ENCODE results near the gene SLC10A3. TPM values are rescaled to one million over a fixed set of nuclear protein-coding genes. Genes with fewer than 3 reads are reported as not detected.
A peak's percentile ranks its signal among the peaks of the same experiment; 100 is the strongest.

Gene SLC10A3
- total RNA-seq, 2 donors from 2014 or later: 26.7 to 55.5 TPM

DNA sequence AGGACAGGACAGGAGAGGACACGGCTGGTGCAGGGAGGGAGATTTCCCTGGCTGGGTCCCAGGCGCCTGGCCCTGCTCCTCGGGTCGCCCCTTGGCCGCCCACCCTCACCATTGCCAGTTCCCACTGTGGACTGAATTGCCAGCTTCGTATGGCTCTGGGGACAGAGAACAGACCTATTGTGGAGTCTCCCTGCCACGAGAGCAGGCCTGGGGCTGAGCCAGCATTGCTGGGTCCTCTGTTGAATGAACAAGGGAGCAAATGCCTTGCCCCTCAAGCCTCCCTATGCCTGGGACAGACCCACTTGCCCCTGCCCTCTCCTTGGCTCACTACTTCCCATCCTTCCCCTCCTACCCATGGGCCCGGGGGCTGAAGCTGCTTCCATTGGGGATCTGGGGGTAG lies 28.0 kb downstream of the SLC10A3 start:
- Histone ChIP-seq H3K4me1 (ENCODE audit: control insufficient read depth in 1 of 2, low read depth in 2 of 2) (peaks cover 0 to 10% of the 10 kb centered on the region in 2 donors), H3K4me3 (no peak overlapping the region), H3K36me3 (peaks cover 15% of the 10 kb centered on the region), H3K27me3 (replicated peaks; ENCODE audit: insufficient read depth) (no peaks in the 10 kb centered on the region), H3K27ac (no peak overlapping the region), H3K9me3 (no peaks in the 10 kb centered on the region)
- ATAC-seq (ENCODE audit: insufficient number of reproducible peaks, low FRiP score, low read depth): no peak
- TF ChIP-seq, protein P1, sequence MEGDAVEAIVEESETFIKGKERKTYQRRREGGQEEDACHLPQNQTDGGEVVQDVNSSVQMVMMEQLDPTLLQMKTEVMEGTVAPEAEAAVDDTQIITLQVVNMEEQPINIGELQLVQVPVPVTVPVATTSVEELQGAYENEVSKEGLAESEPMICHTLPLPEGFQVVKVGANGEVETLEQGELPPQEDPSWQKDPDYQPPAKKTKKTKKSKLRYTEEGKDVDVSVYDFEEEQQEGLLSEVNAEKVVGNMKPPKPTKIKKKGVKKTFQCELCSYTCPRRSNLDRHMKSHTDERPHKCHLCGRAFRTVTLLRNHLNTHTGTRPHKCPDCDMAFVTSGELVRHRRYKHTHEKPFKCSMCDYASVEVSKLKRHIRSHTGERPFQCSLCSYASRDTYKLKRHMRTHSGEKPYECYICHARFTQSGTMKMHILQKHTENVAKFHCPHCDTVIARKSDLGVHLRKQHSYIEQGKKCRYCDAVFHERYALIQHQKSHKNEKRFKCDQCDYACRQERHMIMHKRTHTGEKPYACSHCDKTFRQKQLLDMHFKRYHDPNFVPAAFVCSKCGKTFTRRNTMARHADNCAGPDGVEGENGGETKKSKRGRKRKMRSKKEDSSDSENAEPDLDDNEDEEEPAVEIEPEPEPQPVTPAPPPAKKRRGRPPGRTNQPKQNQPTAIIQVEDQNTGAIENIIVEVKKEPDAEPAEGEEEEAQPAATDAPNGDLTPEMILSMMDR (IDR thresholded peaks at IDR 0.05): no peak
- no peak for DNase-seq (ENCODE audit: low spot score)

DNA sequence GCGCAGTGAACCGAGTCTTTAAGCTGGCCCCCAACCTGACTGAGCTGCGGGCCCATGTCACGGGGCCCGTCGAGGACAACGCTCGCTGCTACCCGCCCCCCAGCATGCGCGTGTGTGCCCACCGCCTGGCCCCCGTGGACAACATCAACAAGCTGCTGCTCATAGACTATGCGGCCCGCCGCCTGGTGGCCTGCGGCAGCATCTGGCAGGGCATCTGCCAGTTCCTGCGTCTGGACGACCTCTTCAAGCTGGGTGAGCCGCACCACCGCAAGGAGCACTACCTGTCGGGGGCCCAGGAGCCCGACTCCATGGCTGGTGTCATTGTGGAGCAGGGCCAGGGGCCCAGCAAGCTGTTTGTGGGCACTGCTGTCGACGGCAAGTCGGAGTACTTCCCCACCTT lies 30.1 kb downstream of the SLC10A3 start:
- ATAC-seq (ENCODE audit: insufficient number of reproducible peaks, low FRiP score, low read depth) (no peak), DNase-seq (ENCODE audit: low spot score) (no peak)
- Histone ChIP-seq H3K27me3 (replicated peaks; ENCODE audit: insufficient read depth) (no peaks in the 10 kb centered on the region), H3K4me3 (peak overlapping the region; percentile 80), H3K9me3 (no peaks in the 10 kb centered on the region), H3K27ac (no peak overlapping the region), H3K4me1 (ENCODE audit: control insufficient read depth in 1 of 2, low read depth in 2 of 2) (peaks cover 0 to 10% of the 10 kb centered on the region in 2 donors), H3K36me3 (peaks cover 5% of the 10 kb centered on the region)
- TF ChIP-seq, protein P1 (IDR thresholded peaks at IDR 0.05): peak; percentile 15

DNA sequence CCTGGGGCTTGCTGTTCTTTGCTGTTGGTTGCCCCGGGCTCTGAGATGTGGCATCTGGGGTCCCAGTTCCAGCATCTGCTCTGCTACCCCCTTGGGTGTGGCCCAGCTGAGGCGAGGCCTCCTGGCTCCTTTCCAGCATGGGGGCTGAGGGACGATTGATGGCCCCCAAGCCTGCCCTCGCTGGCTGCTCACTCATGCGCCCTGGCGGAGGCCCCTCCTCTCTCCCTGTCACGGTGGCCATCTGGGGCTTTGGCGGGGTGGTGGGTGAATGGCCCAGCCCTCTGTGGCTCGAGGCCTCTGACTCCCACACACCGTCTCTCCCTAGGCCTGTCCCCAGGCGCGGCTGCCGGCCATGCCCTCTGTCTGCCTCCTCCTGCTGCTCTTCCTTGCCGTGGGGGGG lies 30.6 kb downstream of the SLC10A3 start:
- no peaks in the 10 kb centered on the region for H3K27me3 ChIP-seq (replicated peaks; ENCODE audit: insufficient read depth)
- H3K4me3 ChIP-seq: peak overlapping the region; percentile 80
- peaks cover 3% of the 10 kb centered on the region for H3K36me3 ChIP-seq
- H3K27ac ChIP-seq: peak overlapping the region in 1 of 2 donors; percentile 41
- no peak for DNase-seq (ENCODE audit: low spot score)
- H3K4me1 ChIP-seq (ENCODE audit: control insufficient read depth in 1 of 2, low read depth in 2 of 2): peaks cover 0 to 10% of the 10 kb centered on the region in 2 donors
- ATAC-seq (ENCODE audit: insufficient number of reproducible peaks, low FRiP score, low read depth): no peak
- H3K9me3 ChIP-seq: no peaks in the 10 kb centered on the region
- TF ChIP-seq, protein P1 (IDR thresholded peaks at IDR 0.05): no peak

DNA sequence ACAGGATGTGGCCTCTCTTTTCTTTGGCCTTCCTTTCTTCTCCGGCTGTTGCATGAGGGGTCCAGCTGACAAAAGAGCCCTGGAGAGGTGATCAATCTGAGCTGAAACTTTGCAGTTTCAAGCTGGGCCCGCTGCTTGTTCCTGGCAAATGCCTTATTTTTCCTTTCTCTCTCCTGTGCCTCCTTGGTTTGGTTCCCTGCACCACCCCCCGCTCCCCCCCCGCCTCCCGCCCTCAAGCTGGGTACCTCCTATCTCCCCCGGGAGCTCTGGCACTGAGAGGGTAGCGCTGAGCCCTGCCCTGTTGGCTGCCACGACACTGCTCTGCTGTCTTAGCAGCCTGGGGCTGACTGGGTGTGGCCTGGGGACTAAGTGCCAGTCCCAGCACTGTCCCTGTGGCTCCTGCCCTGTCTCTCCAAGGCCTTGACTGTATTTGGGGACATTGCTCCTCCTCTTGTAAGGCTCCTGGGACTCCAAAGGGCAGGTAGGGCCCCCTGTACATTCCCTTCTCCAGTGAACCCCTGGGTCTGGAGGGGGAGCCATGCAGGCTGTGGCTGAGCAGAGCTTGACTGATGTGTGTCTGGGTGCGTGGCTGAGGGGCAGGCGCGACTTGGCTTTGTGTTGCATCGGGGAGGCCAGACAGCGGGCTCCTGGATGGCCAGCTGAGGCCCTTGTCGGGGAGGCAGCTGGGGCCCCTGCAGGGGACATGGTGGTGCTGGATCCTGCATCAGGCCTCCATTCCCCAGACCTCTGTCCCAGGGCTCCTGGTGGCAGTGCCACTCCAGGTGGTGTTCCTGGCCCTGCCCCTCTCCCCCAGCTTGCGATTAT lies 31.3 kb downstream of the SLC10A3 start:
- no peaks in the 10 kb centered on the region for H3K27me3 ChIP-seq (replicated peaks; ENCODE audit: insufficient read depth)
- H3K9me3 ChIP-seq: no peaks in the 10 kb centered on the region
- DNase-seq (ENCODE audit: low spot score): no peak
- TF ChIP-seq, protein P1 (IDR thresholded peaks at IDR 0.05): no peak
- peak overlapping the region; percentile 80 for H3K4me3 ChIP-seq
- no peak for ATAC-seq (ENCODE audit: insufficient number of reproducible peaks, low FRiP score, low read depth)
- peak overlapping the region in 1 of 2 donors; percentile 71 for H3K27ac ChIP-seq
- peaks cover 0 to 10% of the 10 kb centered on the region in 2 donors for H3K4me1 ChIP-seq (ENCODE audit: control insufficient read depth in 1 of 2, low read depth in 2 of 2)
- no peaks in the 10 kb centered on the region for H3K36me3 ChIP-seq

DNA sequence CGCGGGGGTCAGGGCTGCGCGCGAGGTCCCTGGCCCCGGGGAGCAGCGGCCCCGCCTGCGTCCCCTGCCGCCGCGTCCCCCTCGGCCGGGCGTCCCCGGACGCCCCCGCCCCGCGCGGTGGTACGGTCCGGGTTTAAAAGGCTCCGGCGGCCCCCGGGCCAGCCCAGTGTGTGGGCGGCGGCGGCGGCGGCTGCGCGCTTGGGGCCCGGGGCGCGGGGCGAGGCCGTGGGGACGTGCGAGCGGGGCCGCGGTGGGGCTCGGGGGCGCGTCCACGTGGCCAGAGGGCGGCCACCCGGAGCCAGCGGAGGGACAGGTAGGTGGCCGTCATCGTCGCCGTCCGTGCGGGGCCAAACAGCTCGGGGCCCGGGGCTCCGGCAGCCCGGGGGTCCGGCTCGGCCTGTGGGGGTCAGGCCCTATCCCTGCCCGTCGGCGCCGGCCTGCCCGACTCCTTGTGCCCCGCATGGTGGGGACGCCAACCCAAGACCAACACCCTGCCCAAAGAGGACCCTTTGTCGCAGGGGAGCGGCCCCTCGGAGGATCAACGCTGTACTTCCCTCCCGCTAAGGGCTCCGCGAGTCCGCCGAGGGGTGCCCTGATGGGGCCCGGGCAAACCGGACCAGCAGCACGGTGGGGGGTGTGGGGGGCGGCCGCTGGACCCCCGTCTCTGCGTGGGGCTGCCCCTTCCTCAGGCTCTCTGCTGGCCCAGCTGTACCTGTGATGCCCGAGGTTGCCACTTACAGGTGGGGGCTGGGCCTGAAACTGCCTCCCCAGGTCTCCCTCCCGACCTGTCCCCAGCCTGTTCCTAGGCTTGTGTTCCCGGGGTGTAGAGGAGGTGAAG lies 32.1 kb downstream of the SLC10A3 start, which contains the start of gene PLXNA3:
Gene PLXNA3 (plus strand): TSS at position 166 of the 838 bp plus-strand sequence. CDS start 1,903 bp downstream, outside the sequence.
- TF ChIP-seq, protein P1 (IDR thresholded peaks at IDR 0.05): no peak
- no peaks in the 10 kb centered on the region for H3K27me3 ChIP-seq (replicated peaks; ENCODE audit: insufficient read depth)
- peak within 1 kb of the TSS; percentile 80 for H3K4me3 ChIP-seq
- no peaks in the 10 kb centered on the region for H3K36me3 ChIP-seq
- DNase-seq (ENCODE audit: low spot score) (no peak), ATAC-seq (ENCODE audit: insufficient number of reproducible peaks, low FRiP score, low read depth) (no peak)
- H3K9me3 ChIP-seq: no peaks in the 10 kb centered on the region
- peak within 1 kb of the TSS in 1 of 2 donors; percentile 71 for H3K27ac ChIP-seq
- peaks cover 0 to 10% of the 10 kb centered on the region in 2 donors for H3K4me1 ChIP-seq (ENCODE audit: control insufficient read depth in 1 of 2, low read depth in 2 of 2)

Measured in thoracic aorta (tissue), 2 donors.